Measurements from ENCODE around the gene CFAP46.
"Not testable (repeated sequence)": the region's sequence is repeated elsewhere in the genome, so short reads cannot be mapped to it uniquely, and the experiment has no call there.

CFAP46 gene

GRCh38 chr10:132804785-132805426 lies 137.5 kb downstream of the CFAP46 start:
- no peak for DNase-seq (ENCODE audit: low spot score)

- no peak for DNase-seq (ENCODE audit: low spot score)
Observed at GRCh38 chr10:132804287-132804686, 138.1 kb downstream of the CFAP46 start.

- no peak for DNase-seq (ENCODE audit: low spot score)
Observed at GRCh38 chr10:132803416-132804210, 138.8 kb downstream of the CFAP46 start.

- DNase-seq (ENCODE audit: low spot score): no peak
Observed at GRCh38 chr10:132802694-132803320, 139.6 kb downstream of the CFAP46 start.

- no peak for DNase-seq (ENCODE audit: low spot score)
Observed at GRCh38 chr10:132802048-132802447, 140.3 kb downstream of the CFAP46 start.

- no peak for DNase-seq (ENCODE audit: low spot score)
Observed at GRCh38 chr10:132799865-132800264, 142.5 kb downstream of the CFAP46 start.

- DNase-seq (ENCODE audit: low spot score): no peak
Observed at GRCh38 chr10:132798876-132799275, 143.5 kb downstream of the CFAP46 start.

GRCh38 chr10:132798403-132798802 lies 144.0 kb downstream of the CFAP46 start:
- DNase-seq (ENCODE audit: low spot score): no peak

GRCh38 chr10:132797986-132798385 lies 144.4 kb downstream of the CFAP46 start:
- not testable (repeated sequence) for DNase-seq (ENCODE audit: low spot score)

- DNase-seq (ENCODE audit: low spot score): no peak
Observed at GRCh38 chr10:132796846-132797245, 145.5 kb downstream of the CFAP46 start.

GRCh38 chr10:132793871-132794849 lies 148.2 kb downstream of the CFAP46 start:
- peak; percentile 45 for DNase-seq (ENCODE audit: low spot score)

GRCh38 chr10:132793213-132793612 lies 149.2 kb downstream of the CFAP46 start:
- no peak for DNase-seq (ENCODE audit: low spot score)

- DNase-seq (ENCODE audit: low spot score): no peak
Observed at GRCh38 chr10:132792796-132793195, 149.6 kb downstream of the CFAP46 start.

GRCh38 chr10:132792099-132792498 lies 150.3 kb downstream of the CFAP46 start:
- not testable (repeated sequence) for DNase-seq (ENCODE audit: low spot score)

- DNase-seq (ENCODE audit: low spot score): no peak
Observed at GRCh38 chr10:132790934-132791829, 151.2 kb downstream of the CFAP46 start.

GRCh38 chr10:132790470-132790869 lies 151.9 kb downstream of the CFAP46 start:
- DNase-seq (ENCODE audit: low spot score): no peak

GRCh38 chr10:132789659-132790148 lies 152.7 kb downstream of the CFAP46 start:
- no peak for DNase-seq (ENCODE audit: low spot score)

- no peak for DNase-seq (ENCODE audit: low spot score)
Observed at GRCh38 chr10:132788831-132789219, 153.5 kb downstream of the CFAP46 start.

- no peak for DNase-seq (ENCODE audit: low spot score)
Observed at GRCh38 chr10:132788180-132788830, 154.1 kb downstream of the CFAP46 start.
